Activated T-cell treated with anti-CD3 and anti-CD28 coated beads for 48 hours (primary cell): Measurements from ENCODE around the gene RGR.
A peak's percentile ranks its signal among the peaks of the same experiment; 100 is the strongest.

ENCODE experiments used
- DNase-seq: peaks from one replicate; pipeline ENCODE4 v3.0.0-alpha.2; 2020; ENCODE audit warnings: low read depth

RGR gene

DNA sequence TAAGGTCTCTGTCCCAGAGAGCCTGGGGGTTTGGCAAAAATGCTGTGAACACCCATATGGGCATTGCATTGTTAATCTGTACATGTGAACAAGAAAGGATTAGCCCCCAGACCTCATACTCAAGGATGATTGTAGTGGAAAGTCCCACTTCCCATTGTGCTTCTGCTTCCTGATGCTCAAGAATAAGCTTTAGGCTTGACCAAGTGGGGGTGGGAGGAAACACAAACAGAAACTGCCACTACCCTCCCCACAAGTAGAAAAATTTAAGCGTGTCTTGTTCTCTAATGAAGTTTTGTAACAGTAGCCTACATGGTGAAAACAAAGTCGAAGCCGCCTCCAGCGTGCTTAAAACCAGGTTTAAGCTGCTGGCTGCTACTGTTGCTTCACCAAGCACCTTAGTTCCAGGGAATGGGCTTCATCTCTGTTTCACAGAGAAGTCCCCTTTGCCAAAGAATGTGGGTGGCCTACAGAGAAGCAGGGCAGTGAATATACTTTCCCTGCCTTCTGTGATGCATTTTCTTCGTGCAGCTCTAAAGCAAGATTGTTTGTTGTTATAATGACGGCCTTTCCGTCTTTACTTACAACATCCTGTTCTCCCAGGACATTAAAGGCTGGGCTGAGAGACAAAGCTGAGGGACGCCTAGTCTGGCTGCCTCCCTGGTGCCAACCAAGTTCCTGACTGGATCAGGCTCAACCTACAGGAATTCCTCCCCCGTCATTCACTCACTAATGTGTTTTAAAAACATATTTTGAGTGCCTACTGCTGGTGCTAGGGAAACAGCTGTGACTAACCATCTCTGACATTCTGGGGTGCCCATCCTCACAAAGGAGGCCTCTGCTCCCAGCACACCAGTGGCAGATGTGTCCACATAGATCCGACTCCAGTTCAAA is 51.5 kb downstream of the RGR start:
- DNase-seq: no peak

DNA sequence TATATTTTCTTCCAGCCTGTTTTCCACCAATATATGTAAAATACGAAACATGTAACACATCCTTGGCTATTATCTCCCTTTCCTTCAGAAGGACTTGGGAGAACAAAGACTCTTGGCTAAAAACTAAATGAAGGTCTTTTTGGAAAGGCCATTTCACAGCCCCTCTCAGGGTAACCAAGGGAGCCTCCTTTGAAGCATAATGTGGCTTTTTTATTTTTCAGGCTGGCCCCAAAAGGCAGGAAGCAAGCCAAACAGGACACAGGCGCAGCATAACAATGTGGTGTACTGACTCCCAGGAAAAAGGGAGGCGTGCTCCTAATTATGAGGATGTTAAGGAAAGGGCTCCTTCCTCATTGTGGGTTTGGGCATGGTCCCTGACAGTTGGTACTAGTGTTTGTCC is 53.2 kb downstream of the RGR start:
- DNase-seq: no peak

DNA sequence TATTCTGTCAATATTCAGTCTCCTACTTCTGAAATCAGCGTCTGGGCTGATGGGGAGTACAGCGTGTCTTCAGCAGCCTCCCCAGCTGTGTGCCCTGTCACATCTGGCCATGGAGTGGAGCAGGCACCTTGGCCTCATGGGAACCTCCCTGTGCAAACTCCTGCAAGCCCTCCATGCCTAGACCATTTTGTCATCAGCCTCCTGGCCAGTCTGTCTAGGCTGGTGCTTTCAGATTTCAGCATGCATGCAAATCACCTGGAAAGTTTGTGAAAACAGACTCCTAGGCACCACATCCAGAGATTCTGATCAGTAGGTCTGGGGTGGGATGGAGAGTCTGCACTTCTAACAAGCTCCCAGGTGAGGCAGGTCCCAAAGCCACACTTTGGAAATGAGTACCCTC is 57.4 kb downstream of the RGR start:
- DNase-seq: no peak

DNA sequence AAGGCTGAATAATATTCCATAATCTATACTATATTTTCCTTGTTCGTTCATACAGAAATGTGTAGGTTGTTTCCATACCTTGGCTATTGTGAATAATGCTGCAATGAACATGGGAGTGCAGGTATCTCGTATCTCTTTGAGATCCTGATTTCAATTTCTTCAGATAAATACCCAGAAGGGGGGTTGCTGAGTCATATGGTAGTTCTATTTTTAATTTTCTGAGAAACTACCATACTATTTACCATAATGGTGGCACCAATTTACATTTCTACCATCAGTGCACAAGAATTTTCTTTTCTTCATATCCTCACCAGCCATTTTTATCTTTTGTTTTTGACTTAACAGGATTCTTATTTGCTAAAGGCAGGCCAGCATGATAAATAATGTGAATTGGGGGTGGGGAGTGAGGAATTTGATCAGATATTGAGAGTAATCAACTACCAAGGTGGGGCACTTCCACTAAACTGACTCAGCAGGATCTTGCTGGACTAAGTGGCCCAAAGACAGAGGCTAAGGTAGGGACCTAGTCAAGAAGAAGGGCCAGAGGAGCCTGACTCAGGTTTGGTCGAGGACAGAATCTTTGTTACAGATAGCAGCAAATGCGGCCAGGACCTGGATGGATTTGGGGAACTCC is 62.0 kb downstream of the RGR start:
- no peak for DNase-seq

DNA sequence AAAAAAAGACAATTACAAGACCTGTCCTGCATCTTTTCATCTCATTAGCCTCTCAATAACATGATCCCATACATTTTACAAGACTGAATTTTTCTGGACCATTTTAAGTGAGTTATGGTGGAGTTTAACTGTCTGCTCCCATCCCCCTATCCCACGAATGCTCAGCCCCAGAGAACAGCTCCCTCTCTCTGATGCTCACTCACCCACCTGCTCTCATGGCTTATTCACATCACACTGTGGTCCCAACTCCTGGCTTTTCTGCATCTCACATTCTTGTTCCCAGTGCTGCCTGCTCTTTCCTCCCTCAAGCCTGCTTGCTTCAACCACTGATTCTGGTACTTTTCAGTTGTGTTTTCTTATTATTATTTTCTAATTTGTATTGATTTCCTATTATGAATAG is 63.2 kb downstream of the RGR start:
- no peak for DNase-seq

DNA sequence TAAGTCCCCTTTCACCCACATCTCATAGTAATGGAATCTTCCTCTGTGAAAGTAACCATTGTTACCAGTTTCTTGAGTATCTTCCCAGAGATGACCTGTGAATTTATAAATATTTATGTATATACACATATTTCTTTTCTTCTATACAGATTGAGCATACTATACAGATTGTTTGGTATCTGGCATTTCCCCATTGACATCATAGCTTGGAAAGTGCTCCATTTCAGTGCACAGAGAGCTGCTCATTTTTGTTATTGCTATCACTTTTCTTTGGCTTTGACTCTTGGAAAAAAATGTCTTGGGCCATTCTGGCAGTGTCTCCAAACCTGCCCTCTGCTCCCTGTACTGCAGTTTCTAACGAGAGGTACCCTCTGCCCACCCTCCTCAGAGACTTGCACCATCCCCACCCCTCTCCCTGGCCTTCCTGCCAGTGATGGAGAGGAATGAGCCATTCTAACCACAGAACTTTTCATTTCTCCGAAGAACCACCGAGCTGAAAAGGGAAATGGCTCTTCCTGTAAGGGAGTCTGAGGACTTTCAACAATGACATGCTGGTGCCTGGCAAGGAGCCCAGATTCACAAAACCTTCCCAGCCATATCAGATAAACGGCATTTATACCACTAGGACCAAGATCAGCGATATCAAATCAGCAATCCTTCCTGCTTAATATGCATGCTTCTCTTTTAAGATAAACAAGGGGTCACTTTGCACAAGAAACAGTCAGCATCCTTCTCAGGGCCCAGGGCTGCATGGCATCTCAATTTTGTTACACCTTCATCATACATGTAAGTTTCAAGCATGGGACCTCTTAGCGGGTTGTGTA is 63.8 kb downstream of the RGR start:
- peak; percentile 36 for DNase-seq
